Subcutaneous adipose tissue (tissue), 4 donors: Measurements from ENCODE around the gene SMIM26. TPM values are rescaled to one million over a fixed set of nuclear protein-coding genes. Genes with fewer than 3 reads are reported as not detected.

Experiments used
- CTCF ChIP-seq: fragments of 450-650 bp; IDR thresholded peaks from one replicate; pipeline ENCODE4 v1.5.1; 2016; ENCODE audit warnings: low read depth, mild to moderate bottlenecking, control low read depth, antibody characterized with exemption, moderate library complexity
- total RNA-seq, 4 donors: library from RNA; depleted of rRNA; stranded (reverse); fragments of >200 nt; gene quantifications; one replicate each; pipeline ENCODE4 v1.1.0, GENCODE V29; 2016

SMIM26 gene
- total RNA-seq, 4 donors from 2014 or later: 112 to 177 (median 123) TPM

GRCh38 chr20:18548465-18548864 lies 18.8 kb upstream of the SMIM26 start:
- no peak for TF ChIP-seq CTCF

GRCh38 chr20:18553746-18554145 lies 13.5 kb upstream of the SMIM26 start:
- TF ChIP-seq CTCF: no peak

GRCh38 chr20:18567739-18568091 lies 483 bp downstream of the SMIM26 start:
- TF ChIP-seq CTCF: no peak

GRCh38 chr20:18571009-18571408 lies 3.8 kb downstream of the SMIM26 start:
- TF ChIP-seq CTCF: no peak

DNA sequence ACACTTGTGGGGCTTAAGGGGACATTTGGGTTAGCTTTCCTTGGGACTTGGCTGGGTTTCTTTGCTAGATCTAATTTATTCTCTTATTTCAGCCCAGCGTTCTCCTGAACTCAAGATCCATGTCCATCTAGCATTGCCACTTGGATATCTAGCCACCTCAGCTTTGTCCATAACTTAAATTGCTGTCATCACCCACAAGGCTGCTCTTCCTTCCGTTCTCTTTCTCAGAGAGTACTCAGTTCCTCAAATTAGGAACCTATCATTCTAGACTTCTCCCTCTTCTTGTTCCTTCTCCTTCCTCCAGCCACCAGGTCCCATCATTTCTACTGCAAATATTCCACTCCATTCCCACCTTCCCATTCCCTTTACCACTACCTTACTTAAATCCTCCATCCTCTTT lies 4.3 kb downstream of the SMIM26 start:
- no peak for TF ChIP-seq CTCF

DNA sequence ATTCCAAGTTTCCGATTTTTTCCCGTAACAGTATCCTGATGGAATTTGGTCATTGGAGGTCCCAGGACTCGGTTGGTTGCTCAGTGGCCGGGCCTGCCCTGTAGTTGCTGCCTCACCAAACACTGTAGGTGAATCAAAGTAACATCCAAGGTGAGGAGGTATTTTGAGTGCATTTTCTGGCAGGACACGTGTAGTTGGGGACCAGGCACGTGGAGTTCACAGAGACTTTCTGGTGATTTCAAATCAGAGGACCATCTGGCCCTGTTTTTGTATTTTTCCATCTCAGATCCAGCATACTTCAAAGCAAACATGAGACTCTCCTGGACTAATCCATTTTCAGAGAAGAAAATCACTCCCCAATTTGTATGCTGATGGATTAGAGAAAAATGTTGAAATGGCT lies 10.7 kb downstream of the SMIM26 start:
- TF ChIP-seq CTCF: no peak

- no peak for TF ChIP-seq CTCF
These were observed 11.3 kb downstream of the SMIM26 start for GRCh38 chr20:18578581-18578980.

DNA sequence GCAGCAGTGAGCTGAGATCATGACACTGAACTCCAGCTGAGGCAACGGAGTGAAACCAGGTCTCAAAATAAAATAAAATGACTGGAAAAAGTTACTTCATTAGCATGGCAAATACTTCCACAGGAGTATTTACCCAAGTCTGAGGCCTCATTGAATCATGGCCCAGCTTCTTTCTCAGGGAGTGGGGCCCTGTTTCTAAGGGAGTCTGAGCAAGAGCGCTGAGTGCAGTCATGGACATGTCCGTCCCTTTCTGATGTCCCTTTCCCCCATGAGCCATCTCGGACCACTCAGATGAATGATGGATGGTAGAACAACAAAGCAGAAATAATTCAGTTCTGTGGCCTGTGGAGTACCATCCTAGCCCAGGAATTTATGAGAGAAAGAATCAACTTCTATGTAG lies 12.8 kb downstream of the SMIM26 start:
- no peak for TF ChIP-seq CTCF
